ENCODE data around the gene RPS4Y2.

GRCh38 chrY:20787076-20787475 is 31.2 kb downstream of the RPS4Y2 start:
- no peak for TF ChIP-seq CTCF (IDR thresholded peaks at IDR 0.05)
- TF ChIP-seq POLR2A (IDR thresholded peaks at IDR 0.05): no peak

All from body of pancreas (tissue), 4 donors.